Lung (tissue), 12 donors: ENCODE measurements around the gene DMRT1. TPM values are rescaled to one million over a fixed set of nuclear protein-coding genes. Genes with fewer than 3 reads are reported as not detected.

Experiments
- ATAC-seq: fragments of 200-7000 bp; cut with Tn5 transposase; one replicate; pipeline ENCODE4 v1.9.1; 2020; ENCODE audit warnings: moderate number of reproducible peaks; ENCODE audit not compliant: insufficient read depth, low FRiP score
- DNase-seq, 3 donors: peaks; one replicate each; pipeline ENCODE4 v3.0.0-alpha.2; 2013 to 2017
- H3K27ac ChIP-seq, 2 donors: one replicate each; pipeline ENCODE4 v1.5.1; 2013; ENCODE audit warnings: mild to moderate bottlenecking in 2 of 2, moderate library complexity in 2 of 2, control low read depth in 1 of 2, inconsistent platforms in 1 of 2, low read depth in 1 of 2, low read length in 1 of 2
- H3K27me3 ChIP-seq, 3 donors: one replicate each; pipeline ENCODE4 v1.5.1; 2013; ENCODE audit warnings: low read length in 2 of 3; ENCODE audit not compliant: control insufficient read depth in 3 of 3, insufficient read depth in 3 of 3
- H3K36me3 ChIP-seq, 4 donors: one replicate each; pipeline ENCODE4 v1.5.1; 2013; ENCODE audit warnings: low read length in 4 of 4, mild to moderate bottlenecking in 1 of 4, moderate library complexity in 1 of 4; ENCODE audit not compliant: control insufficient read depth in 4 of 4, insufficient read depth in 4 of 4
- H3K4me1 ChIP-seq, 5 donors: one replicate each; pipeline ENCODE4 v1.5.1; 2013; ENCODE audit warnings: low read length in 5 of 5, mild to moderate bottlenecking in 2 of 5, moderate library complexity in 1 of 5; ENCODE audit not compliant: control insufficient read depth in 5 of 5, insufficient read depth in 5 of 5
- H3K4me3 ChIP-seq: one replicate; pipeline ENCODE4 v1.5.1; 2013; ENCODE audit warnings: mild to moderate bottlenecking, control low read depth, moderate library complexity
- H3K9ac ChIP-seq, 2 donors: one replicate each; pipeline ENCODE4 v1.5.1; 2013; ENCODE audit warnings: low read length in 2 of 2, control low read depth in 1 of 2; ENCODE audit not compliant: insufficient read depth in 1 of 2
- H3K9me3 ChIP-seq, 4 donors: one replicate each; pipeline ENCODE4 v1.5.1; 2013; ENCODE audit warnings: low read length in 3 of 4, mild to moderate bottlenecking in 1 of 4, moderate library complexity in 1 of 4; ENCODE audit not compliant: control insufficient read depth in 4 of 4, insufficient read depth in 3 of 4
- WGBS, 2 donors: extraction: QIAGEN DNeasy Blood & Tissue Kit; methylation state at CpG; one replicate each; pipeline ENCODE4 v1.1.7; 2013; 5-methylcytosine and 5-hydroxymethylcytosine counted together
- polyA plus RNA-seq, 2 donors: library from polyadenylated mRNA; stranded (reverse); fragments of 200-250 nt; gene quantifications; one replicate each; pipeline ENCODE4 v1.2.1, GENCODE V29; 2013
- total RNA-seq, 2 donors: library from RNA; depleted of rRNA in 1 of 2; stranded (reverse); fragments of >200 nt in 1 of 2; gene quantifications; one replicate each; pipeline ENCODE4 v1.2.1, GENCODE V29; 2014 to 2021
- TF ChIP-seq, protein P1 (sequence below): IDR thresholded peaks from 2 replicates; pipeline ENCODE4 v1.5.1; 2012; ENCODE audit warnings: mild to moderate bottlenecking; ENCODE audit errors: control extremely low read depth, extremely low read depth
- donor health status: control.
- donor health status: control.
- donor health status: Bipolar disorder and iron deficiency.
- donor health status: healthy.
- donor health status: DM: yes; HTN: yes; CAD: no.

Gene DMRT1
- total and polyA plus RNA-seq, 4 donors, result not detected

DNA sequence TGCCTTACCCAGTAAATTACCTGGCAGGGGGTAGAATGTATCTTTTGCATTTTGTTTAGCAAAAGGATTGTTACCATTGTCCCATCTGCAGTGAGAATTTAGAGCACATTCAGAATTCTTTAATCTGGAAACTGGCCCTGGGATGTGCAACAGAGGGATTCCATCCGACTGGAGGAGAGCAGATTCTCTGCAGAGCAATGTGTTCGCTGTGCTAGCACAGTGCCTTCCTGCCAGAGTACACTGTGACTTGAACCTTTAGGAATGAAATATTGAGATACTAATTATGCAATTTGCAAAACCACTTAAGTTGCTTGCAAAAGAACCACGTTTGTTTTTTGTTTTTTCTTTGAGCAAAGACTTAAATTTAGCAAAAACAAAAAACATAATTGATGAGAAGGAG lies 22.5 kb upstream of the DMRT1 start:
- TF ChIP-seq, protein P1, sequence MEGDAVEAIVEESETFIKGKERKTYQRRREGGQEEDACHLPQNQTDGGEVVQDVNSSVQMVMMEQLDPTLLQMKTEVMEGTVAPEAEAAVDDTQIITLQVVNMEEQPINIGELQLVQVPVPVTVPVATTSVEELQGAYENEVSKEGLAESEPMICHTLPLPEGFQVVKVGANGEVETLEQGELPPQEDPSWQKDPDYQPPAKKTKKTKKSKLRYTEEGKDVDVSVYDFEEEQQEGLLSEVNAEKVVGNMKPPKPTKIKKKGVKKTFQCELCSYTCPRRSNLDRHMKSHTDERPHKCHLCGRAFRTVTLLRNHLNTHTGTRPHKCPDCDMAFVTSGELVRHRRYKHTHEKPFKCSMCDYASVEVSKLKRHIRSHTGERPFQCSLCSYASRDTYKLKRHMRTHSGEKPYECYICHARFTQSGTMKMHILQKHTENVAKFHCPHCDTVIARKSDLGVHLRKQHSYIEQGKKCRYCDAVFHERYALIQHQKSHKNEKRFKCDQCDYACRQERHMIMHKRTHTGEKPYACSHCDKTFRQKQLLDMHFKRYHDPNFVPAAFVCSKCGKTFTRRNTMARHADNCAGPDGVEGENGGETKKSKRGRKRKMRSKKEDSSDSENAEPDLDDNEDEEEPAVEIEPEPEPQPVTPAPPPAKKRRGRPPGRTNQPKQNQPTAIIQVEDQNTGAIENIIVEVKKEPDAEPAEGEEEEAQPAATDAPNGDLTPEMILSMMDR, result no peak
- 19 to 34% methylated on average over 3 of the region's 3 CpGs for WGBS, 2 donors
- Histone ChIP-seq H3K9ac (no peak overlapping the region), H3K9me3 (no peaks in the 10 kb centered on the region), H3K36me3 (no peaks in the 10 kb centered on the region), H3K4me3 (no peak overlapping the region), H3K27me3 (no peaks in the 10 kb centered on the region), H3K4me1 (no peaks in the 10 kb centered on the region), H3K27ac (no peak overlapping the region)
- no peak for DNase-seq
- no peak for ATAC-seq

DNA sequence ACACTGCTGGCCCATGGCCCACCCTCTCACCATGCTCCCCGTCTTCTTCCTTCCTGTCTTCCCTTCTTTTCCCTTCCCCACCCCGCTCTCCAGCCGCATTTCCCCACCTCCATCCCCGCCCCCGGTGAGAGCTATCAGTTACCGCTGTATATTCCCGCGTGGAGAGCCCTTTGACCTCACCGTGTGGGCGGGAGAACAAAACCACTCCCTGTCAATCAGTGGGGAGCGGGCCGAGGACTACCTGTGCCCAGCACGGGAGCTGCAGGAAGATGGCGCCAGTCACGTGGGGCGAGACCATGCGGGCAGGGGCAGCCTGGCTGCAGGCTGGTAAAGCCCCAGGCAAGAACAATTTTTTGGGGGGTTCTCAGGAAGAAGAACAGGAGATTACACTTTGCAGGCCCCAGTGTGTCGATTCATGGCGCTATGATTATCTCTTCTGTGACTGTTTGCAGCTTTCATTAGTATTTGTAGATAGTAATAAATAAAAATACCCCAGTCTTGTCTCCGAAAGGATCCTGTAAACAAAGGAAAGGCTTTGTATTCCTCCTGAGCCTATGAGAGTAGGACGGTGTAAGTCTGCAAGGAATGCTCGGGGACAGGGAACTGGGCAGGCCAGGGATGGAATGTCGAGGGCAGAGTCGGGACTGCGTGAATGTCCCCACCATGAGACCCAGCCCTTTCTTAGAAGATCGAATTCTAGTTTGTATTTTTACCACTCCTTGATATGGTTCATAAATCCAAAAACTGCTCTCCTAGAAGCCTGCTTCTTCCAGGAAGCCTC lies 14.8 kb upstream of the DMRT1 start:
- Histone ChIP-seq H3K9me3 (no peaks in the 10 kb centered on the region), H3K9ac (no peak overlapping the region), H3K4me1 (no peaks in the 10 kb centered on the region), H3K36me3 (no peaks in the 10 kb centered on the region), H3K27me3 (no peaks in the 10 kb centered on the region), H3K4me3 (no peak overlapping the region), H3K27ac (no peak overlapping the region)
- ATAC-seq (no peak), DNase-seq (no peak)
- WGBS, 2 donors, result 76 to 78% methylated on average over 26 of the region's 26 CpGs
- TF ChIP-seq, protein P1, result no peak

DNA sequence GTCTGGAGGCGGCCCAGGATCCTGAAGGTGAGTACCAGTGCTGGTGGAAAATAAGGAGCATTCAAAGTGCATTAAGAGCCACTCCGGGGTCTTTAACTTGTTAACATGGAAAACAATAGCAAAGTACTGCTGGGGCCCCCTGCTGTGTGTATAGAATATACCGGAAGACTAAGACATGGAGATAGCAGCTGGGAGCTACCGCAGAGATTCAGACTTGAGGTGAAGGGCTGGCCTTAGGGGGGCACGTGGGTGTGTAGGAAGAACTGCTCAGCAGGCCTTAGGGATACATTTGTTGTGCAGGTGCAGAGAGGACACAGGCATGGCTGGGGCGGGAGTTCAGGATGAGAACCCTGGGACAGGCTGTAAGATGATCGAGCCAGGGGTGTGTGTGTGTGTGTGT lies 1.2 kb upstream of the DMRT1 start:
- ATAC-seq (no peak), DNase-seq (no peak)
- Histone ChIP-seq H3K9ac (no peak overlapping the region), H3K4me1 (peaks cover 0 to 7% (median 0%) of the 10 kb centered on the region in 5 donors), H3K27ac (no peak overlapping the region), H3K27me3 (peaks cover 13 to 53% (median 40%) of the 10 kb centered on the region in 3 donors), H3K9me3 (no peaks in the 10 kb centered on the region), H3K36me3 (no peaks in the 10 kb centered on the region), H3K4me3 (no peak overlapping the region)
- WGBS, 2 donors, result 37 to 40% methylated on average over 7 of the region's 7 CpGs
- TF ChIP-seq, protein P1, result no peak
